ENCODE measurements around the gene ARTN.

ARTN gene

DNA sequence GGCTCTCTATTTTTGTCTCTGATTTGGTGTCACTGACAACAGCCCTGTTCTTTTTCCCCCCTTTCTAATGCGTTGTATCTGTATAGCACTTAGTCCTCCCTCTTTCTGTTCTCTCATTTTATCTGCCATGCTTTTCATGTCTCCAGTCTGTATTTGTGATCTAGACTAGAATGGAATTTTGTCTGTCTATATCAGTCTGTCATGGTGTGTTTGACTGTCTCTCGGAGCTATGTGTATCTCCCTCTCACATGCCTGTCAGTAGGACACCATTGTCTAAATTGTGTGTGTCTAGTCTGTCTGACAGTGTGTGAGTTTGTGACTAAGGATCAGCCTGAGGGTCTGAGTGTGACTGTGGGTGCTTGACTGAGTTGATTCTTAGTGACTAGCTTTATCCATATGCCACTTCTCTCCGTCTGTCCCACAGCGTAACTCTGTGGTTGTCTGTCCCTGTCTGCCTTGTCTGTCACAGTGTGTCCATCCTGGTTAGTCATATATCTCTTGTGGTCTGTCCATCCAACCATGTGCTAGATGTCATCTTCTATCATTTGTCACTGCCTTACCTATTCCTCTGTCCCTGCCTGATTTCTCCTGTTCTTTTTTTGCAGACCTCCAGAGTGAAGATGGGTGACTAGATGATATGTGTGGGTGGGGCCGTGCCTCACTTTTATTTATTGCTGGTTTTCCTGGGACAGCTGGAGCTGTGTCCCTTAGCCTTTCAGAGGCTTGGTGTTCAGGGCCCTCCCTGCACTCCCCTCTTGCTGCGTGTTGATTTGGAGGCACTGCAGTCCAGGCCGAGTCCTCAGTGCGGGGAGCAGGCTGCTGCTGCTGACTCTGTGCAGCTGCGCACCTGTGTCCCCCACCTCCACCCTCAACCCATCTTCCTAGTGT, 44.0 kb downstream of the ARTN start:
- Histone ChIP-seq H3K9ac (ENCODE audit: low read depth, low read length, poor library complexity, severe bottlenecking) (peak overlapping the region; percentile 72), H3F3A (ENCODE audit: low read depth) (no peaks in the 10 kb centered on the region; the same call in 1 of the 2 replicates), H3K4me2 (ENCODE audit: low read depth, low read length, poor library complexity, severe bottlenecking) (peak overlapping the region; percentile 93), H3K4me1 (ENCODE audit: insufficient read depth, low read length, poor library complexity, severe bottlenecking) (peaks cover 54% of the 10 kb centered on the region), H3K9me2 (replicated peaks; ENCODE audit: low read depth, low read length) (no peaks in the 10 kb centered on the region), H3K79me2 (ENCODE audit: insufficient read depth, low read length) (peaks cover 47% of the 10 kb centered on the region), H2AFZ (ENCODE audit: low read length) (no peak overlapping the region), H3K9me3 (ENCODE audit: insufficient read depth, low read depth, low read length) (no peaks in the 10 kb centered on the region), H3K4me3 (ENCODE audit: low read length, poor library complexity, severe bottlenecking) (peak overlapping the region; percentile 78), H3K27me3 (ENCODE audit: insufficient read depth, low read length, poor library complexity, severe bottlenecking) (no peaks in the 10 kb centered on the region), H4K20me1 (ENCODE audit: insufficient read depth, low read length, poor library complexity, severe bottlenecking) (peaks cover 36% of the 10 kb centered on the region), H3K36me3 (ENCODE audit: insufficient read depth, low read length) (no peaks in the 10 kb centered on the region)
- TF ChIP-seq EZH2phosphoT487 (IDR thresholded peaks at IDR 0.05; ENCODE audit: borderline replicate concordance): no peak
- TF ChIP-seq, protein P1, sequence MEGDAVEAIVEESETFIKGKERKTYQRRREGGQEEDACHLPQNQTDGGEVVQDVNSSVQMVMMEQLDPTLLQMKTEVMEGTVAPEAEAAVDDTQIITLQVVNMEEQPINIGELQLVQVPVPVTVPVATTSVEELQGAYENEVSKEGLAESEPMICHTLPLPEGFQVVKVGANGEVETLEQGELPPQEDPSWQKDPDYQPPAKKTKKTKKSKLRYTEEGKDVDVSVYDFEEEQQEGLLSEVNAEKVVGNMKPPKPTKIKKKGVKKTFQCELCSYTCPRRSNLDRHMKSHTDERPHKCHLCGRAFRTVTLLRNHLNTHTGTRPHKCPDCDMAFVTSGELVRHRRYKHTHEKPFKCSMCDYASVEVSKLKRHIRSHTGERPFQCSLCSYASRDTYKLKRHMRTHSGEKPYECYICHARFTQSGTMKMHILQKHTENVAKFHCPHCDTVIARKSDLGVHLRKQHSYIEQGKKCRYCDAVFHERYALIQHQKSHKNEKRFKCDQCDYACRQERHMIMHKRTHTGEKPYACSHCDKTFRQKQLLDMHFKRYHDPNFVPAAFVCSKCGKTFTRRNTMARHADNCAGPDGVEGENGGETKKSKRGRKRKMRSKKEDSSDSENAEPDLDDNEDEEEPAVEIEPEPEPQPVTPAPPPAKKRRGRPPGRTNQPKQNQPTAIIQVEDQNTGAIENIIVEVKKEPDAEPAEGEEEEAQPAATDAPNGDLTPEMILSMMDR (conservative IDR thresholded peaks at IDR 0.05; ENCODE audit: low read length): no peak

DNA sequence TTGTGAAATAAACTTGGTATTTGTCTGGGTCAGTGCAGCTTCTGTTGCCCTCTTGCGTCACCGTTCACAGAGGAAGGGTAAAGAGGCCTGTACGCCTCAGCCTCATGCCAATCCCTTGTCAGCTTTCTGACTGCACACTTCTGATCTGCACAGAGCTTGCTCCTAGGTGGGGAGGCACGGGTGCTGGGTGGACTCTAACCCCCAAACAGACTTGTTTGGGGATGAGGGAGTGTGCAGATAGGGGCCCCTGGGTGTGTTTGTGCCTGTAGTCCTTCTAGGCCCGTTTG, 44.6 kb downstream of the ARTN start:
- H3K36me3 ChIP-seq (ENCODE audit: insufficient read depth, low read length): no peaks in the 10 kb centered on the region
- no peaks in the 10 kb centered on the region for H3K9me2 ChIP-seq (replicated peaks; ENCODE audit: low read depth, low read length)
- H3K27me3 ChIP-seq (ENCODE audit: insufficient read depth, low read length, poor library complexity, severe bottlenecking): no peaks in the 10 kb centered on the region
- H3K9me3 ChIP-seq (ENCODE audit: insufficient read depth, low read depth, low read length): no peaks in the 10 kb centered on the region
- H4K20me1 ChIP-seq (ENCODE audit: insufficient read depth, low read length, poor library complexity, severe bottlenecking): peaks cover 36% of the 10 kb centered on the region
- H3K9ac ChIP-seq (ENCODE audit: low read depth, low read length, poor library complexity, severe bottlenecking): peak overlapping the region; percentile 72
- peak overlapping the region; percentile 78 for H3K4me3 ChIP-seq (ENCODE audit: low read length, poor library complexity, severe bottlenecking)
- peaks cover 47% of the 10 kb centered on the region for H3K79me2 ChIP-seq (ENCODE audit: insufficient read depth, low read length)
- no peak for TF ChIP-seq EZH2phosphoT487 (IDR thresholded peaks at IDR 0.05; ENCODE audit: borderline replicate concordance)
- TF ChIP-seq, protein P1 (conservative IDR thresholded peaks at IDR 0.05; ENCODE audit: low read length): no peak
- no peak overlapping the region for H2AFZ ChIP-seq (ENCODE audit: low read length)
- no peaks in the 10 kb centered on the region; the same call in 1 of the 2 replicates for H3F3A ChIP-seq (ENCODE audit: low read depth)
- peaks cover 54% of the 10 kb centered on the region for H3K4me1 ChIP-seq (ENCODE audit: insufficient read depth, low read length, poor library complexity, severe bottlenecking)
- H3K4me2 ChIP-seq (ENCODE audit: low read depth, low read length, poor library complexity, severe bottlenecking): peak overlapping the region; percentile 93

DNA sequence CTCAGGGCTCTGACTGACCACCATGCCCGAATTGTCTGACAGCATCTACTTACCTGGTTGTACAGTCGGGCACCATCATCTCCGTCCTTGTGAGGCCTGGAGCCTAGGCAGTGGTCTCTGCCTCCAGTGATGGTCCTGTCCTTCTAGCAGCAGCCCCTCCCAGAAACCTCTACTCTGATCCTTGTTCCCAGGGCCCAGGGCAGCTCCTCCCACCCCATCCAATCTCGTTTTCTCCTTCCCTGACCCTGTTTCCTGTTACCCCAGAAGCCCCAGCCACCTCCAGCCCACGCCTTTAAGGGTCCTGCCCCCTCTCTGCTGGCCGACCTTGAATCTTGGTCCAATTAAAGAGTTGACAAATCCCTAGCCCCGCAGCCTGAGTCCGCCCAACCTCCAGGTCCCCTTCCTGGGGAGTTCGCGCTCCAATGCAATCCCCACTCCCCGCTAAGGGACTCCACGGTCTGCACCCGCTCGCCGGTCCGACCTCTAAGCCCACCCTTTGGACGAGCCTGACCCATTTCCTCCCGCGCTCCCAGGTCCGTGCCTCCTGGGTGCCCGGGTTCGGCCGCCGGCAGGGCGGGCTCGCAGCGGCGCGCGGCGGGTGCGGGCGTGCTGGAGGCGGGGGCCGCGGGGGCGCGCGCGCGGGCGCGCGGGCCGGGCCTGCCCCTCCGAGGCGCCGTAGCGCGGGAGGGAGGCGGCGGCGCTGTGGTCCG, 45.1 kb downstream of the ARTN start, which contains the start of gene B4GALT2:
Gene B4GALT2 (plus strand): TSS at position 660 of the 710 bp plus-strand sequence. CDS start 1,951 bp downstream, outside the sequence.
- H3F3A ChIP-seq (ENCODE audit: low read depth): no peaks in the 10 kb centered on the region; the same call in 1 of the 2 replicates
- H3K4me1 ChIP-seq (ENCODE audit: insufficient read depth, low read length, poor library complexity, severe bottlenecking): peaks cover 51% of the 10 kb centered on the region
- no peaks in the 10 kb centered on the region for H3K36me3 ChIP-seq (ENCODE audit: insufficient read depth, low read length)
- H3K4me2 ChIP-seq (ENCODE audit: low read depth, low read length, poor library complexity, severe bottlenecking): peak within 1 kb of the TSS; percentile 93
- peak within 1 kb of the TSS; percentile 78 for H3K4me3 ChIP-seq (ENCODE audit: low read length, poor library complexity, severe bottlenecking)
- H3K9me3 ChIP-seq (ENCODE audit: insufficient read depth, low read depth, low read length): no peaks in the 10 kb centered on the region
- no peak for TF ChIP-seq EZH2phosphoT487 (IDR thresholded peaks at IDR 0.05; ENCODE audit: borderline replicate concordance)
- TF ChIP-seq, protein P1 (conservative IDR thresholded peaks at IDR 0.05; ENCODE audit: low read length): no peak
- peak within 1 kb of the TSS; percentile 59; the same call in 1 of the 2 replicates for H2AFZ ChIP-seq (ENCODE audit: low read length)
- peak within 1 kb of the TSS; percentile 81 for H3K9ac ChIP-seq (ENCODE audit: low read depth, low read length, poor library complexity, severe bottlenecking)
- peaks cover 36% of the 10 kb centered on the region for H4K20me1 ChIP-seq (ENCODE audit: insufficient read depth, low read length, poor library complexity, severe bottlenecking)
- H3K27me3 ChIP-seq (ENCODE audit: insufficient read depth, low read length, poor library complexity, severe bottlenecking): no peaks in the 10 kb centered on the region
- no peaks in the 10 kb centered on the region for H3K9me2 ChIP-seq (replicated peaks; ENCODE audit: low read depth, low read length)
- peaks cover 47% of the 10 kb centered on the region for H3K79me2 ChIP-seq (ENCODE audit: insufficient read depth, low read length)

Data from Loucy (cell line).